ENCODE results near the gene CIAO2B.

The CIAO2B gene

GRCh38 chr16:66902648-66903543 lies 31.3 kb downstream of the CIAO2B start:
- no peak overlapping the region for H3K9ac ChIP-seq (ENCODE audit: low read length)
- H3K4ac ChIP-seq (ENCODE audit: low read depth, low read length), result no peak overlapping the region
- no peak overlapping the region for H2BK5ac ChIP-seq (ENCODE audit: low read length)
- no peak for DNase-seq
- H2AK5ac ChIP-seq (ENCODE audit: low read length), result no peak overlapping the region
- no peak overlapping the region for H3K56ac ChIP-seq (ENCODE audit: low read length)
- no peak overlapping the region for H3K27ac ChIP-seq (ENCODE audit: low read depth, low read length)
- no peak overlapping the region for H4K5ac ChIP-seq (ENCODE audit: low read length)
- no peak overlapping the region for H3K4me3 ChIP-seq (ENCODE audit: low read length)
- no peak overlapping the region for H4K8ac ChIP-seq (ENCODE audit: low read depth, low read length)
- H2BK120ac ChIP-seq (ENCODE audit: low read depth, low read length), result no peak overlapping the region
- no peaks in the 10 kb centered on the region for H3K79me2 ChIP-seq (ENCODE audit: control insufficient read depth, insufficient read depth, low read length)
- H3K4me1 ChIP-seq (ENCODE audit: control insufficient read depth, low read depth, low read length), result no peaks in the 10 kb centered on the region
- no peak overlapping the region for H3K18ac ChIP-seq (ENCODE audit: low read length)
- no CpG with 5 or more reads among the region's 14 CpGs for WGBS (ENCODE audit: extremely low coverage, insufficient coverage, low lambda C conversion rate)
- no peaks in the 10 kb centered on the region for H3K27me3 ChIP-seq (ENCODE audit: insufficient read depth, low read length, poor library complexity)
- no peak overlapping the region for H3K23ac ChIP-seq (ENCODE audit: low read length)
- H2BK15ac ChIP-seq (replicated peaks; ENCODE audit: low read depth), result no peak overlapping the region
- H3K36me3 ChIP-seq (ENCODE audit: control insufficient read depth, insufficient read depth, low read length), result no peaks in the 10 kb centered on the region
- no peaks in the 10 kb centered on the region for H3K79me1 ChIP-seq (ENCODE audit: low read length)
- no peak overlapping the region for H3K4me2 ChIP-seq (ENCODE audit: low read length)

DNA sequence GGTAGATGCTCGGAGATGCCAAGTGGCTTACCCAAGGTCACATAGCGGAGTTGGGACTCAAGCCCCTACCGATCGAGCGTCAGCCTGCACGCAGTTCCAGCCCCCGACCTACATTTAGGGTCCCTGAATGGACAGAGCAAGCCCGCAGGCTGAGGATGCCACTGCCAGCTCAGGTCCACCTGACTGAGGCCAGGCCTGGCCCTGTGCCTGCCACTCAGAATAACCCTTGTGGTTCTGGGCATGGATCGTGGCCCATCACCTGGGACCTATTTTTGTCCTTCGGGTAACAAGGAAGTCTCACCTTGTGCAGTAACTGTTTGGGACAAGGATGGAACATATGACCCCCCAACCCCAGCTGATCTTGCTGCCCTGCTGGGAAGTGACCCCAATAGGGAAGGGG lies 32.6 kb downstream of the CIAO2B start:
- no peak overlapping the region for H3K4me3 ChIP-seq (ENCODE audit: low read length)
- H3K79me2 ChIP-seq (ENCODE audit: control insufficient read depth, insufficient read depth, low read length), result no peaks in the 10 kb centered on the region
- DNase-seq, result no peak

GRCh38 chr16:66900721-66901441 lies 33.3 kb downstream of the CIAO2B start:
- no peaks in the 10 kb centered on the region for H3K4me1 ChIP-seq (ENCODE audit: control insufficient read depth, low read depth, low read length)
- no CpG with 5 or more reads among the region's 7 CpGs for WGBS (ENCODE audit: extremely low coverage, insufficient coverage, low lambda C conversion rate)

More for the DNA sequence above, 32.6 kb downstream of the CIAO2B start:
- Histone ChIP-seq H2BK15ac (replicated peaks; ENCODE audit: low read depth) (no peak overlapping the region), H4K8ac (ENCODE audit: low read depth, low read length) (no peak overlapping the region), H4K5ac (ENCODE audit: low read length) (no peak overlapping the region), H2BK120ac (ENCODE audit: low read depth, low read length) (no peak overlapping the region), H3K27me3 (ENCODE audit: insufficient read depth, low read length, poor library complexity) (no peaks in the 10 kb centered on the region), H3K4me1 (ENCODE audit: control insufficient read depth, low read depth, low read length) (no peaks in the 10 kb centered on the region), H3K4me2 (ENCODE audit: low read length) (no peak overlapping the region), H3K4ac (ENCODE audit: low read depth, low read length) (no peak overlapping the region), H3K79me1 (ENCODE audit: low read length) (no peaks in the 10 kb centered on the region), H2BK5ac (ENCODE audit: low read length) (no peak overlapping the region), H3K9ac (ENCODE audit: low read length) (no peak overlapping the region), H3K27ac (ENCODE audit: low read depth, low read length) (no peak overlapping the region), H3K18ac (ENCODE audit: low read length) (no peak overlapping the region), H3K23ac (ENCODE audit: low read length) (no peak overlapping the region), H3K36me3 (ENCODE audit: control insufficient read depth, insufficient read depth, low read length) (no peaks in the 10 kb centered on the region), H2AK5ac (ENCODE audit: low read length) (no peak overlapping the region), H3K56ac (ENCODE audit: low read length) (no peak overlapping the region)
- no CpG with 5 or more reads among the region's 10 CpGs for WGBS (ENCODE audit: extremely low coverage, insufficient coverage, low lambda C conversion rate)

DNA sequence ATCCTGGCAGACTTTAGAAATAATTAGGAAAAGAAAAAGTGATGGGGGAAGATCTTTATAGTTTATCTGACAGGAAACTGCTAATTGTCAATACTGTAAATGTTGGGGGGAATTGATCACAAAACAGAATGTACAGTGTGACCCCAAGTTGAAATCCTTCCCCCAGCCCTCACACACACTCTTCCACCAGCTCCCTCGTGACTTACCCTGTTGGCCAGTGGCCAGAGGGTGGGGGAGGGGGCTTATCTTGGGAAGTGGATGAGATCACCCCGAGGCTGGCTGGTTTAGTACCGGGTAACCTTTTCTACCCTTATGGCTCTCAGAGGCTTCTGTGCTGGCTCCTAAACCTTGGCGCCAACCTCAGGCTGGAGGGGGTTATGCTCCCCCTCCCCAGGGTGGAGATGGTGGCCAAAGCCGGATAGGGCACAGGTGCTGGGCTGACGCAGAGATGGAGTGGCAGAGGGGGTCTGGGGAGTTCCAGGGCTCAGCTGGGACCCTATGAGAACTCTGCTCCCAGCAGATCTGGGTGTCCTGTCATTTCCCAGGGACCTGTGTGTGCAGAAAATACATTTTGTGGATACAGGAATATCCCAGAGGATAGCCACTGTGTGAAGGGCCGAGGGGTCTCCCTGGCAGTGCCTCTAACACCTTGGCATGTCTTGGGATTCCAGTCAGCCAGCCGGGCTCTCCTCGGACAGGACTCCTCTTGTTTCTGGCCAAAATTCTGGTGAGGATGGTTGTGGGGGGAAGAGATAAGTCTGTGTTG lies 34.1 kb downstream of the CIAO2B start:
- no peak overlapping the region for H3K18ac ChIP-seq (ENCODE audit: low read length)
- H3K79me2 ChIP-seq (ENCODE audit: control insufficient read depth, insufficient read depth, low read length), result no peaks in the 10 kb centered on the region
- H3K4me3 ChIP-seq (ENCODE audit: low read length), result no peak overlapping the region
- no peaks in the 10 kb centered on the region for H3K27me3 ChIP-seq (ENCODE audit: insufficient read depth, low read length, poor library complexity)
- no peak overlapping the region for H2AK5ac ChIP-seq (ENCODE audit: low read length)
- no peaks in the 10 kb centered on the region for H3K4me1 ChIP-seq (ENCODE audit: control insufficient read depth, low read depth, low read length)
- no peak overlapping the region for H2BK15ac ChIP-seq (replicated peaks; ENCODE audit: low read depth)
- DNase-seq, result peak; percentile 85
- no peak overlapping the region for H2BK120ac ChIP-seq (ENCODE audit: low read depth, low read length)
- peak overlapping the region; percentile 5 for H3K56ac ChIP-seq (ENCODE audit: low read length)
- no peak overlapping the region for H3K4ac ChIP-seq (ENCODE audit: low read depth, low read length)
- H3K27ac ChIP-seq (ENCODE audit: low read depth, low read length), result no peak overlapping the region
- no peak overlapping the region for H2BK5ac ChIP-seq (ENCODE audit: low read length)
- H3K79me1 ChIP-seq (ENCODE audit: low read length), result no peaks in the 10 kb centered on the region
- H3K36me3 ChIP-seq (ENCODE audit: control insufficient read depth, insufficient read depth, low read length), result no peaks in the 10 kb centered on the region
- H4K5ac ChIP-seq (ENCODE audit: low read length), result no peak overlapping the region
- no peak overlapping the region for H3K9ac ChIP-seq (ENCODE audit: low read length)
- no peak overlapping the region for H3K23ac ChIP-seq (ENCODE audit: low read length)
- H4K8ac ChIP-seq (ENCODE audit: low read depth, low read length), result no peak overlapping the region
- no peak overlapping the region for H3K4me2 ChIP-seq (ENCODE audit: low read length)
- no CpG with 5 or more reads among the region's 9 CpGs for WGBS (ENCODE audit: extremely low coverage, insufficient coverage, low lambda C conversion rate)

More at GRCh38 chr16:66900721-66901441, 33.3 kb downstream of the CIAO2B start:
- H2BK120ac ChIP-seq (ENCODE audit: low read depth, low read length), result no peak overlapping the region
- no peaks in the 10 kb centered on the region for H3K79me1 ChIP-seq (ENCODE audit: low read length)
- no peaks in the 10 kb centered on the region for H3K79me2 ChIP-seq (ENCODE audit: control insufficient read depth, insufficient read depth, low read length)
- no peak overlapping the region for H3K4ac ChIP-seq (ENCODE audit: low read depth, low read length)
- no peak overlapping the region for H2BK5ac ChIP-seq (ENCODE audit: low read length)
- H3K18ac ChIP-seq (ENCODE audit: low read length), result no peak overlapping the region
- H3K9ac ChIP-seq (ENCODE audit: low read length), result no peak overlapping the region
- H3K4me2 ChIP-seq (ENCODE audit: low read length), result no peak overlapping the region
- no peak overlapping the region for H3K4me3 ChIP-seq (ENCODE audit: low read length)
- no peak overlapping the region for H3K27ac ChIP-seq (ENCODE audit: low read depth, low read length)
- DNase-seq, result no peak
- H3K56ac ChIP-seq (ENCODE audit: low read length), result no peak overlapping the region
- no peak overlapping the region for H2BK15ac ChIP-seq (replicated peaks; ENCODE audit: low read depth)
- no peaks in the 10 kb centered on the region for H3K36me3 ChIP-seq (ENCODE audit: control insufficient read depth, insufficient read depth, low read length)
- no peak overlapping the region for H4K5ac ChIP-seq (ENCODE audit: low read length)
- H2AK5ac ChIP-seq (ENCODE audit: low read length), result no peak overlapping the region
- no peak overlapping the region for H4K8ac ChIP-seq (ENCODE audit: low read depth, low read length)
- no peaks in the 10 kb centered on the region for H3K27me3 ChIP-seq (ENCODE audit: insufficient read depth, low read length, poor library complexity)
- H3K23ac ChIP-seq (ENCODE audit: low read length), result no peak overlapping the region

GRCh38 chr16:66899310-66899944 lies 34.8 kb downstream of the CIAO2B start:
- Histone ChIP-seq H3K4me1 (ENCODE audit: control insufficient read depth, low read depth, low read length) (no peaks in the 10 kb centered on the region), H3K4me3 (ENCODE audit: low read length) (no peak overlapping the region), H2BK5ac (ENCODE audit: low read length) (no peak overlapping the region), H3K36me3 (ENCODE audit: control insufficient read depth, insufficient read depth, low read length) (no peaks in the 10 kb centered on the region), H3K23ac (ENCODE audit: low read length) (no peak overlapping the region), H4K5ac (ENCODE audit: low read length) (no peak overlapping the region), H3K79me2 (ENCODE audit: control insufficient read depth, insufficient read depth, low read length) (no peaks in the 10 kb centered on the region), H3K79me1 (ENCODE audit: low read length) (no peaks in the 10 kb centered on the region), H4K8ac (ENCODE audit: low read depth, low read length) (no peak overlapping the region), H3K27ac (ENCODE audit: low read depth, low read length) (no peak overlapping the region), H3K9ac (ENCODE audit: low read length) (no peak overlapping the region), H3K56ac (ENCODE audit: low read length) (peak overlapping the region; percentile 5), H2BK15ac (replicated peaks; ENCODE audit: low read depth) (no peak overlapping the region), H3K4me2 (ENCODE audit: low read length) (no peak overlapping the region), H3K4ac (ENCODE audit: low read depth, low read length) (no peak overlapping the region), H3K18ac (ENCODE audit: low read length) (no peak overlapping the region), H3K27me3 (ENCODE audit: insufficient read depth, low read length, poor library complexity) (no peaks in the 10 kb centered on the region), H2BK120ac (ENCODE audit: low read depth, low read length) (no peak overlapping the region), H2AK5ac (ENCODE audit: low read length) (no peak overlapping the region)
- DNase-seq, result no peak
- no CpG with 5 or more reads among the region's 6 CpGs for WGBS (ENCODE audit: extremely low coverage, insufficient coverage, low lambda C conversion rate)

All from mesendoderm (in vitro differentiated cells).